HepG2 (cell line): ENCODE measurements around the gene CLDN20. TPM values are rescaled to one million over a fixed set of nuclear protein-coding genes. Genes with fewer than 3 reads are reported as not detected.

Experiments
- ARNT2 ChIP-seq: sonication (generic); formaldehyde crosslinking; IDR thresholded peaks from 2 replicates; pipeline ENCODE4 v1.8.0; 2022; ENCODE audit warnings: mild to moderate bottlenecking, low read depth, missing genetic modification reagents, moderate library complexity
- CC2D1A ChIP-seq: sonication (generic); formaldehyde crosslinking; IDR thresholded peaks from 2 replicates; pipeline ENCODE4 v1.8.1; 2023; ENCODE audit warnings: mild to moderate bottlenecking, missing genetic modification reagents
- KDM5A ChIP-seq: fragments of 200-600 bp; sonication (generic); IDR thresholded peaks from 2 replicates; pipeline ENCODE4 v1.7.0; 2018; ENCODE audit warnings: antibody characterized with exemption, mild to moderate bottlenecking, low read length, borderline replicate concordance
- MAFF ChIP-seq: IDR thresholded peaks from 2 replicates; pipeline ENCODE4 v1.6.1; 2011; ENCODE audit warnings: low read depth, low read length, improper control_type of control experiment
- NFE2L1 ChIP-seq: sonication (generic); formaldehyde crosslinking; IDR thresholded peaks from 2 replicates; pipeline ENCODE4 v1.4.0; 2020; ENCODE audit warnings: missing genetic modification reagents, mild to moderate bottlenecking, borderline replicate concordance
- NFIC ChIP-seq: IDR thresholded peaks from 2 replicates; pipeline ENCODE4 v1.6.1; 2012; ENCODE audit warnings: mild to moderate bottlenecking, low read length, inconsistent platforms
- PHF20 ChIP-seq: sonication (generic); formaldehyde crosslinking; IDR thresholded peaks from 2 replicates; pipeline ENCODE4 v1.5.0; 2020; ENCODE audit warnings: mild to moderate bottlenecking, missing genetic modification reagents
- REL ChIP-seq: sonication (generic); formaldehyde crosslinking; conservative IDR thresholded peaks from 2 replicates; pipeline ENCODE4 v1.8.0; 2022; ENCODE audit warnings: mild to moderate bottlenecking, missing genetic modification reagents, moderate library complexity
- SIX1 ChIP-seq: sonication (generic); formaldehyde crosslinking; IDR thresholded peaks from 2 replicates; pipeline ENCODE4 v1.4.0; 2020; ENCODE audit warnings: missing genetic modification reagents, borderline replicate concordance
- ZNF251 ChIP-seq: sonication (generic); formaldehyde crosslinking; IDR thresholded peaks from 2 replicates; pipeline ENCODE4 v1.9.0; 2021; ENCODE audit warnings: mild to moderate bottlenecking, missing genetic modification reagents
- ZNF792 ChIP-seq: IDR thresholded peaks from 2 replicates; pipeline ENCODE4 v1.6.1; 2016
- polyA plus RNA-seq, 8 experiments: library from polyadenylated mRNA; depleted of rRNA in 3 of 8; stranded (reverse) in 7 of 8; unstranded in 1 of 8; fragments of >200 nt; fragmentation: Illumina TruSeq in 4 of 8; extraction: Trizol in 4 of 8; gene quantifications; 2 replicates each; pipeline versions ENCODE4 v1.2.1 to v1.2.3, GENCODE V29; 2011 to 2016; ENCODE audit warnings: low read depth in 4 of 8, missing spikeins in 1 of 8, mixed read lengths in 1 of 8; ENCODE audit not compliant: insufficient read depth in 1 of 8
- total RNA-seq, 5 experiments: library from RNA; depleted of rRNA; stranded (reverse); fragments of >200 nt; fragmentation: Illumina TruSeq; extraction: Trizol; gene quantifications; 2 replicates each; pipeline ENCODE4 v1.2.3, GENCODE V29; 2016; ENCODE audit warnings: low read depth in 1 of 5
- TF ChIP-seq, protein P1 (sequence below): sonication (generic); formaldehyde crosslinking; IDR thresholded peaks from 2 replicates; pipeline ENCODE4 v1.4.0; 2020; ENCODE audit warnings: missing genetic modification reagents

Gene CLDN20
- total and polyA plus RNA-seq, 2 of the 13 experiments (the other 11 are each of a cell fraction or from before 2014, with no cell fraction given) = not detected

DNA sequence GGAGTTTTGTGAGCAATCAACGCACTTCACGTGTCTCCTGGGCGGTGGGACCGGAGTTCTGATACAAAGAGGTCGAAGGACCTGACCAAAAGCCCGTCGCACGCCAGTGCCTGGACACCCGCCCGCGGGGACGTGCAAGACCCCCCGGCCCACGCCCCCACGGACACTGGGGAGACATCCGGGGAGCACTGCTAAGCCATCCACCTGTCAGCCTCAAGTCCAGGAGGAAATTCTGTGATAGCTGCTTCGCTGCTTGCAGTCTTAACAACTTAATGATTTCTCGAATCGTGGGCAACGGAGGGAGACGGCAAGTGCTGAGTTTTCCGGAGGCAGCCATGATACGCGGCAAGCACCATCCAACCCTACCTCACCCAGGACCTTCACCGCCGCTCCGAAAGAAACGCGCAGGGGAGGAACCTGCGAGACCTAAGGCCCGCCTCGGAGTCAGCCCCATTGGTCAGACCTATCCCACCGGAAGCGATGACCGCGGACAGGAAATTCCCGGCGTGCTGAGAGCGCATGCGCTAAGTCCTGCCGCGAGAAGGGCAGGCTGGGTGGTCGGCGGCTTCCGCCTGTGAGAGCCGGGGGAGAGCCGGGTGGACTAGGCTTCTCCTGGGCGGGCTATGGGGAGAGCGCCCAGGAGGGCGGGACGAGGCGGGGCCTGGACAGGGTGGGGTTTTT, 50.4 kb downstream of the CLDN20 start, which contains the start of gene TFB1M (continued):
- TF ChIP-seq MAFF = 0 out of 2 replicates have a peak, but pooled peaks have one; percentile 3
- no peak for TF ChIP-seq NFE2L1
- TF ChIP-seq SIX1 (CRISPR knock-in tag) = no peak
- TF ChIP-seq PHF20 (CRISPR knock-in tag) = peak; percentile 73
- TF ChIP-seq ZNF792 = no peak; the same call in 1 of the 2 replicates
- no peak; the same call in 1 of the 2 replicates for TF ChIP-seq REL
- TF ChIP-seq ARNT2 = peak; percentile 74
- peak; percentile 49; the same call in 1 of the 2 replicates for TF ChIP-seq KDM5A
- TF ChIP-seq NFIC = peak; percentile 32; the same call in 1 of the 2 replicates
- TF ChIP-seq, protein P1, sequence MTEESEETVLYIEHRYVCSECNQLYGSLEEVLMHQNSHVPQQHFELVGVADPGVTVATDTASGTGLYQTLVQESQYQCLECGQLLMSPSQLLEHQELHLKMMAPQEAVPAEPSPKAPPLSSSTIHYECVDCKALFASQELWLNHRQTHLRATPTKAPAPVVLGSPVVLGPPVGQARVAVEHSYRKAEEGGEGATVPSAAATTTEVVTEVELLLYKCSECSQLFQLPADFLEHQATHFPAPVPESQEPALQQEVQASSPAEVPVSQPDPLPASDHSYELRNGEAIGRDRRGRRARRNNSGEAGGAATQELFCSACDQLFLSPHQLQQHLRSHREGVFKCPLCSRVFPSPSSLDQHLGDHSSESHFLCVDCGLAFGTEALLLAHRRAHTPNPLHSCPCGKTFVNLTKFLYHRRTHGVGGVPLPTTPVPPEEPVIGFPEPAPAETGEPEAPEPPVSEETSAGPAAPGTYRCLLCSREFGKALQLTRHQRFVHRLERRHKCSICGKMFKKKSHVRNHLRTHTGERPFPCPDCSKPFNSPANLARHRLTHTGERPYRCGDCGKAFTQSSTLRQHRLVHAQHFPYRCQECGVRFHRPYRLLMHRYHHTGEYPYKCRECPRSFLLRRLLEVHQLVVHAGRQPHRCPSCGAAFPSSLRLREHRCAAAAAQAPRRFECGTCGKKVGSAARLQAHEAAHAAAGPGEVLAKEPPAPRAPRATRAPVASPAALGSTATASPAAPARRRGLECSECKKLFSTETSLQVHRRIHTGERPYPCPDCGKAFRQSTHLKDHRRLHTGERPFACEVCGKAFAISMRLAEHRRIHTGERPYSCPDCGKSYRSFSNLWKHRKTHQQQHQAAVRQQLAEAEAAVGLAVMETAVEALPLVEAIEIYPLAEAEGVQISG (CRISPR knock-in tag) = peak; percentile 76
- TF ChIP-seq ZNF251 (CRISPR knock-in tag) = no peak
- TF ChIP-seq CC2D1A (CRISPR knock-in tag) = no peak
